Hepatocyte (in vitro differentiated cells): ENCODE results near the gene LBHD2. TPM values are rescaled to one million over a fixed set of nuclear protein-coding genes. Genes with fewer than 3 reads are reported as not detected.
A peak's percentile ranks its signal among the peaks of the same experiment; 100 is the strongest.

Experiments
- DNase-seq: peaks from one replicate; pipeline ENCODE4 v3.0.0-alpha.2; 2016; ENCODE audit warnings: low spot score
- H2AFZ ChIP-seq: fragments of 200-600 bp; sonication (generic); 2 replicates; pipeline ENCODE4 v1.6.0; 2016; ENCODE audit warnings: antibody characterized with exemption, mild to moderate bottlenecking
- H3K27ac ChIP-seq: fragments of 200-600 bp; sonication (generic); 2 replicates; pipeline ENCODE4 v1.5.1; 2016; ENCODE audit warnings: mild to moderate bottlenecking
- H3K27me3 ChIP-seq: fragments of 200-600 bp; sonication (generic); 2 replicates; pipeline ENCODE4 v1.6.1; 2016
- H3K36me3 ChIP-seq: fragments of 200-600 bp; sonication (generic); replicated peaks from 2 replicates; pipeline ENCODE4 v1.5.1; 2016; ENCODE audit warnings: low read depth; ENCODE audit not compliant: insufficient read depth
- H3K4me1 ChIP-seq: fragments of 200-600 bp; sonication (generic); 2 replicates; pipeline ENCODE4 v1.5.1; 2016; ENCODE audit warnings: mild to moderate bottlenecking, moderate library complexity; ENCODE audit not compliant: insufficient read depth
- H3K4me2 ChIP-seq: fragments of 200-600 bp; sonication (generic); 2 replicates; pipeline ENCODE4 v1.6.0; 2016
- H3K4me3 ChIP-seq: fragments of 200-600 bp; sonication (generic); 2 replicates; pipeline ENCODE4 v1.5.1; 2016; ENCODE audit warnings: mild to moderate bottlenecking
- H3K79me2 ChIP-seq: fragments of 200-600 bp; sonication (generic); 2 replicates; pipeline ENCODE4 v1.6.0; 2017; ENCODE audit warnings: mild to moderate bottlenecking
- H3K9me2 ChIP-seq: fragments of 200-600 bp; sonication (generic); replicated peaks from 2 replicates; pipeline ENCODE4 v1.6.0; 2017; ENCODE audit warnings: mild to moderate bottlenecking; ENCODE audit not compliant: insufficient read depth
- H3K9me3 ChIP-seq: fragments of 200-600 bp; sonication (generic); 2 replicates; pipeline ENCODE4 v1.5.1; 2016; ENCODE audit warnings: low read depth, mild to moderate bottlenecking
- H4K20me1 ChIP-seq: fragments of 200-600 bp; sonication (generic); 2 replicates; pipeline ENCODE4 v1.6.0; 2016; ENCODE audit warnings: mild to moderate bottlenecking; ENCODE audit not compliant: insufficient read depth, poor library complexity, severe bottlenecking
- CTCF ChIP-seq: fragments of 200-600 bp; sonication (generic); IDR thresholded peaks from 2 replicates; pipeline ENCODE4 v1.5.1; 2016; ENCODE audit warnings: antibody characterized with exemption, mild to moderate bottlenecking; ENCODE audit not compliant: poor library complexity
- EZH2 ChIP-seq: fragments of 200-600 bp; sonication (generic); IDR thresholded peaks from 2 replicates; pipeline ENCODE4 v1.6.1; 2016; ENCODE audit warnings: antibody characterized with exemption, mild to moderate bottlenecking, borderline replicate concordance
- EZH2phosphoT487 ChIP-seq: fragments of 200-600 bp; sonication (generic); IDR thresholded peaks from one replicate; pipeline ENCODE4 v1.6.1; 2018; ENCODE audit warnings: antibody characterized with exemption, mild to moderate bottlenecking, low read depth, moderate library complexity; ENCODE audit not compliant: unreplicated experiment, severe bottlenecking
- WGBS: methylation state at CpG from one replicate; pipeline ENCODE4 v1.1.6; 2016; ENCODE audit warnings: low lambda C conversion rate; ENCODE audit errors: missing lambda C conversion rate; 5-methylcytosine and 5-hydroxymethylcytosine counted together
- polyA plus RNA-seq: library from polyadenylated mRNA; unstranded; fragments of >200 nt; fragmentation: Nextera tagmentation; extraction: Ambion mirVana; gene quantifications from 2 replicates; pipeline ENCODE4 v1.2.1, GENCODE V29; 2016
- total RNA-seq: library from RNA; depleted of rRNA; stranded (reverse); fragments of >200 nt; gene quantifications from 2 replicates; pipeline ENCODE4 v1.2.3, GENCODE V29; 2014

The LBHD2 gene
- total and polyA plus RNA-seq, 2 experiments from 2014 or later: 0.21 TPM; not detected in 1

DNA sequence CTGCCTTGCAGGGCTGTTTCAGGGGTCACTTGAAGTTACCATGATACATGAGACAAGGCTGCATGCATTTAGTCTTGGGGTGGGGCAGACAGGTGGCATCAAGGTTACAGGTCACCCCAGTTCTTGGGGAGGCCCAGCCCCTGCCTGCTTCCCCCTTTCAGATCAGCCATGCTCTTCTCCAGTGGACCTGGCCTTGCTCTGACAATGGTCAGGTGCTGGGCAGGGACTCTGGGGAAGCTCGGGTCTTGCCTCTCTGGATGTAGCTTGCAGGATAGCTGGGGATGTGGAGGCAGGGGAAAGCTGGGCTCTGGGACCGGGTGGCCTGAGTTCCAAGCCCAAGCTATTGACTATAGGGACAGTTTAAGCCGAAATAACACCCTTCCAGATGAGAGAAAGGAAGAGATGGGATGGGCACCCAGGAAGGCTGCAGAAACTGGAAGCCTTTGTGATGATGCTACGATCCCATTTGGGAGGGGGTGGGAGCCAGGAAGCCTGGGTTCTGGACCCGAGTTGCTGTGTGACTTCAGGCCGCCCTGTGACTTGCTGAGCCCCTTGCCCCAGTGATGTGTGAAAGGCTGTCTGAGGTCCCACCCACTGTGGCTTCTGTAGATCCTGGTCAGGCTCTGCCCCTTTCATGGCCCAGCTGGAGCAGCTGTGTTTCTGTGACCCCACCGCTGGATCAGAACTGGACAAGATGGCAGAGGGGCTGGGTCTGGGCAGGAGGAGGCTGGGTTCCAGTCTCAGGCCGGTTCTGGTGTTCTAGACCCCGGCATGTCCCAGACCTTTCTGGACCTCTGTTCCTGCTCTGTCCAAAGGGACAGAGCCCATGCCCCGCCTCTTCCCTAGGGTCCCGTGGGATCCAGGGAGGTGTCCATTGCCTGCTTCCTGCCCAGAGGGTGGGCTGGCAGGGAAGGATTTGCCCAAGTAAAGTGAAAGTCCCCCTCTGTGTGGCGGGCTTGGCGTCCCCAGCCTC lies 41.4 kb downstream of the LBHD2 start:
- no peak for DNase-seq
- no peaks in the 10 kb centered on the region for H3K36me3 ChIP-seq
- no peak overlapping the region for H3K4me3 ChIP-seq
- no peaks in the 10 kb centered on the region for H3K79me2 ChIP-seq
- 95% methylated on average over 13 of the region's 13 CpGs for WGBS
- no peaks in the 10 kb centered on the region for H3K27me3 ChIP-seq
- no peak overlapping the region for H3K4me2 ChIP-seq
- TF ChIP-seq CTCF (no peak), EZH2phosphoT487 (no peak), EZH2 (no peak)
- no peaks in the 10 kb centered on the region for H3K9me2 ChIP-seq
- no peaks in the 10 kb centered on the region for H4K20me1 ChIP-seq
- H2AFZ ChIP-seq: no peak overlapping the region
- H3K27ac ChIP-seq: no peak overlapping the region
- H3K4me1 ChIP-seq: peaks cover 30% of the 10 kb centered on the region
- no peaks in the 10 kb centered on the region for H3K9me3 ChIP-seq

GRCh38 chr14:103126088-103126872 lies 42.3 kb downstream of the LBHD2 start:
- no peaks in the 10 kb centered on the region for H3K9me3 ChIP-seq
- no peak for DNase-seq
- no peak overlapping the region for H2AFZ ChIP-seq
- peak overlapping the region; percentile 87 for H3K4me2 ChIP-seq
- no peaks in the 10 kb centered on the region for H4K20me1 ChIP-seq
- 84% methylated on average over 22 of the region's 22 CpGs for WGBS
- no peak overlapping the region for H3K4me3 ChIP-seq
- H3K4me1 ChIP-seq: peaks cover 32% of the 10 kb centered on the region
- no peak overlapping the region for H3K27ac ChIP-seq
- no peaks in the 10 kb centered on the region for H3K27me3 ChIP-seq
- H3K9me2 ChIP-seq: no peaks in the 10 kb centered on the region
- no peaks in the 10 kb centered on the region for H3K36me3 ChIP-seq
- no peak for TF ChIP-seq CTCF
- TF ChIP-seq EZH2phosphoT487: no peak
- TF ChIP-seq EZH2: no peak
- H3K79me2 ChIP-seq: no peaks in the 10 kb centered on the region

- Histone ChIP-seq H3K4me2 (peak overlapping the region; percentile 87), H4K20me1 (no peaks in the 10 kb centered on the region), H3K4me1 (peaks cover 31% of the 10 kb centered on the region), H3K4me3 (no peak overlapping the region), H2AFZ (no peak overlapping the region), H3K79me2 (no peaks in the 10 kb centered on the region), H3K9me2 (no peaks in the 10 kb centered on the region), H3K27me3 (no peaks in the 10 kb centered on the region), H3K27ac (no peak overlapping the region), H3K9me3 (no peaks in the 10 kb centered on the region), H3K36me3 (no peaks in the 10 kb centered on the region)
- DNase-seq: peak; percentile 92
- TF ChIP-seq CTCF (peak; percentile 23), EZH2phosphoT487 (no peak)
- 17% methylated on average over 48 of the region's 62 CpGs for WGBS
These were observed 42.9 kb downstream of the LBHD2 start for GRCh38 chr14:103126873-103127304.
